ENCODE results near the gene FBXL7.

FBXL7 gene

GRCh38 chr5:15772131-15772530 is 272.2 kb downstream of the FBXL7 start:
- no peak for DNase-seq (ENCODE audit: low read depth)

GRCh38 chr5:15774632-15775031 is 274.7 kb downstream of the FBXL7 start:
- DNase-seq (ENCODE audit: low read depth): no peak

- DNase-seq (ENCODE audit: low read depth): no peak
Measured at GRCh38 chr5:15776346-15776745, 276.4 kb downstream of the FBXL7 start.

GRCh38 chr5:15783734-15784133 is 283.8 kb downstream of the FBXL7 start:
- no peak for DNase-seq (ENCODE audit: low read depth)

- no peak for DNase-seq (ENCODE audit: low read depth)
Measured at GRCh38 chr5:15785531-15785981, 285.6 kb downstream of the FBXL7 start.

GRCh38 chr5:15786326-15786725 is 286.3 kb downstream of the FBXL7 start:
- DNase-seq (ENCODE audit: low read depth): no peak

- no peak for DNase-seq (ENCODE audit: low read depth)
Measured at GRCh38 chr5:15786884-15787283, 286.9 kb downstream of the FBXL7 start.

- no peak for DNase-seq (ENCODE audit: low read depth)
Measured at GRCh38 chr5:15787681-15788080, 287.7 kb downstream of the FBXL7 start.

GRCh38 chr5:15789642-15790041 is 289.7 kb downstream of the FBXL7 start:
- no peak for DNase-seq (ENCODE audit: low read depth)

- no peak for DNase-seq (ENCODE audit: low read depth)
Measured at GRCh38 chr5:15790446-15791018, 290.6 kb downstream of the FBXL7 start.

- no peak for DNase-seq (ENCODE audit: low read depth)
Measured at GRCh38 chr5:15791274-15791673, 291.3 kb downstream of the FBXL7 start.

GRCh38 chr5:15791859-15792258 is 291.9 kb downstream of the FBXL7 start:
- DNase-seq (ENCODE audit: low read depth): no peak

- no peak for DNase-seq (ENCODE audit: low read depth)
Measured at GRCh38 chr5:15794052-15794985, 294.3 kb downstream of the FBXL7 start.

GRCh38 chr5:15796096-15796495 is 296.1 kb downstream of the FBXL7 start:
- no peak for DNase-seq (ENCODE audit: low read depth)

- no peak for DNase-seq (ENCODE audit: low read depth)
Measured at GRCh38 chr5:15796557-15796956, 296.6 kb downstream of the FBXL7 start.

GRCh38 chr5:15797116-15797515 is 297.1 kb downstream of the FBXL7 start:
- no peak for DNase-seq (ENCODE audit: low read depth)

GRCh38 chr5:15798006-15798405 is 298.0 kb downstream of the FBXL7 start:
- no peak for DNase-seq (ENCODE audit: low read depth)

- no peak for DNase-seq (ENCODE audit: low read depth)
Measured at GRCh38 chr5:15799014-15799413, 299.0 kb downstream of the FBXL7 start.

- DNase-seq (ENCODE audit: low read depth): no peak
Measured at GRCh38 chr5:15799612-15800011, 299.6 kb downstream of the FBXL7 start.

GRCh38 chr5:15803280-15803679 is 303.3 kb downstream of the FBXL7 start:
- no peak for DNase-seq (ENCODE audit: low read depth)

GRCh38 chr5:15806613-15807012 is 306.6 kb downstream of the FBXL7 start:
- no peak for DNase-seq (ENCODE audit: low read depth)

GRCh38 chr5:15807248-15807647 is 307.3 kb downstream of the FBXL7 start:
- DNase-seq (ENCODE audit: low read depth): no peak

- no peak for DNase-seq (ENCODE audit: low read depth)
Measured at GRCh38 chr5:15807871-15808270, 307.9 kb downstream of the FBXL7 start.

GRCh38 chr5:15808577-15808976 is 308.6 kb downstream of the FBXL7 start:
- DNase-seq (ENCODE audit: low read depth): no peak
